Measurements from ENCODE around the gene EFCAB6.

DNA sequence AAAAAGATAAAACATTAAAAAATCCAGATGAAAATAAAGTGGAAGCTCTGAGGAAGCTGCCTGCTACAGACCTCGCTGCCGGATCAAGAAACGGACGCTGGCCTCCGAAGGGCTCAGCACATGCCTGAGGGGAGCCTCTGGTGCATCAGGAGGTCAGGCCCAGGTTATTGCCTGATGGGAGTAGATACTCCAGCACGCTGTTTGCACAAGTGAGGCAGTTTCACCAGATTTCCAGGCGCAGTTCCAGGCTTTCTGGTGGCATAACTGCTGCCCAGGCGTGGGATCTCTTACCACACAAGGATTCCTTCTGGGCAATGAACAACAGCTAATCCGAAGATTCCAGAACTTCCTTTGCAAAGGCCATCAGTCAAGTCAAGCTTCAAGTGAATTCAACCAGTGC lies 246.1 kb downstream of the EFCAB6 start:
- TF ChIP-seq POLR2A (IDR thresholded peaks at IDR 0.05) (no peak), POLR2AphosphoS5 (IDR thresholded peaks at IDR 0.05) (no peak)
- TF ChIP-seq, protein P1, sequence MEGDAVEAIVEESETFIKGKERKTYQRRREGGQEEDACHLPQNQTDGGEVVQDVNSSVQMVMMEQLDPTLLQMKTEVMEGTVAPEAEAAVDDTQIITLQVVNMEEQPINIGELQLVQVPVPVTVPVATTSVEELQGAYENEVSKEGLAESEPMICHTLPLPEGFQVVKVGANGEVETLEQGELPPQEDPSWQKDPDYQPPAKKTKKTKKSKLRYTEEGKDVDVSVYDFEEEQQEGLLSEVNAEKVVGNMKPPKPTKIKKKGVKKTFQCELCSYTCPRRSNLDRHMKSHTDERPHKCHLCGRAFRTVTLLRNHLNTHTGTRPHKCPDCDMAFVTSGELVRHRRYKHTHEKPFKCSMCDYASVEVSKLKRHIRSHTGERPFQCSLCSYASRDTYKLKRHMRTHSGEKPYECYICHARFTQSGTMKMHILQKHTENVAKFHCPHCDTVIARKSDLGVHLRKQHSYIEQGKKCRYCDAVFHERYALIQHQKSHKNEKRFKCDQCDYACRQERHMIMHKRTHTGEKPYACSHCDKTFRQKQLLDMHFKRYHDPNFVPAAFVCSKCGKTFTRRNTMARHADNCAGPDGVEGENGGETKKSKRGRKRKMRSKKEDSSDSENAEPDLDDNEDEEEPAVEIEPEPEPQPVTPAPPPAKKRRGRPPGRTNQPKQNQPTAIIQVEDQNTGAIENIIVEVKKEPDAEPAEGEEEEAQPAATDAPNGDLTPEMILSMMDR (IDR thresholded peaks at IDR 0.05) = no peak

All from breast epithelium (tissue), 3 donors.